Measurements from ENCODE around the gene HEYL.

Gene HEYL

DNA sequence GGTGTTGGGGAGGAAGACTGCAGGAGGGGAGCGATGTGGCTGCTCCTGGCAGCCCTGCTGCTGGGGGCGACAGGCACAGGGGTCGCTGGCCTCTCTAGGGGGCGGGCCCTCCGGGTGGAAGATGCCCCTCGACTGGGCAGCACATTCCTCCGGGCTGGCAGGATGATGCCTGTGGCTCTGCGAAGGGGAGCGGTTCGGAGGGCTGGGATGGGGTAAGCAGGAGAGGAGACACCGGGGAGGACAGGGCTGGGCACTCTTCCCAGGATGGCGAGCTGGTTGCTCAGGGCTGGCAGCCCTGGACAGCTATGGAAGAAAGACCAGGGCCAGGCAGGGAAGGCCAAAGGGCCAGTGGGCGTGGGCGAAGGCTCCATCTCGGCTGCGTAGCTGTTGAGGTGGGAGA, 12.8 kb downstream of the HEYL start:
- no peak overlapping the region for H3K9ac ChIP-seq (ENCODE audit: low read depth, low read length, poor library complexity, severe bottlenecking)

DNA sequence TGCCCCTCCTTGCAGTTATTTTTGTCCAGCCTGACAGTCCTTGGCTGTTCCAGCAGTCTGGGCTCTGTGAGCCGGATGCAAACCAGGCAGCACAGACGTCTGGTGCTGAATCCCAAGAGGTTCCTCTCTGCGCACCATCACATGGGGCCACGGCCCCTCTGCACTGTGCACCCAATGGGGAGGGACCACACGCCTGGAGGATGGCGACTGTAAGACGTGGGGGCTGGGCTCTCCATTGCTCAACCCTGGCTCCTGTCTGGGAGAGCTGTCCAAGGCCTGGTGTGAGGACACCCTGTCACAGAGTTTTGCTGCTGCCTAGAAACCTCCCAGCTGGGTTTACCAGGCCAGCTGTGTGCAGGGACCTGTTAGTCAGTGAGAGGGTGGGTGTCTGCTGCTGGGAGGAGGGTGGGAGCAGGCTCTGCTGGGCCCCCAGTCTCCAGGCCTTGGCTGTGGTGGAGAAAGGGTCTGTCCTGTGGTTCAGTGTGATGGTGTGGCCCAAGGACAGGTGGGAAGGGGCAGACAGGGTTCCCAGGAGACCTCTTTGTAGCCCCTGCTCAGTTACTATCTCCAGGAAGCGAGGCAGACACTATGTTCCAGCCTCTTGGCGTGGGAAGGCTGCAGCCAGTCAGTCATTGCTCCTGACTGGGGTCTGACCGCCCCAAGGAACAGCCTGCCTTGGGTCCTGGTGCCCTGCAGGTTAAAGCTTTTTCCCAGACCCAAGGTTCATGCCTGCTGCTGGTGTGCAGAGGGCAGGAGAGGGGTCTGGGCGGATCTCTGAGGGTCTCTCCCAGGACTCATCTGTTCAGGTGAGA, 13.8 kb downstream of the HEYL start:
- Histone ChIP-seq H2AFZ (ENCODE audit: low read length) (no peak overlapping the region), H3K9me2 (replicated peaks; ENCODE audit: low read depth, low read length) (no peaks in the 10 kb centered on the region), H3K4me3 (ENCODE audit: low read length, poor library complexity, severe bottlenecking) (no peak overlapping the region), H3K9me3 (ENCODE audit: insufficient read depth, low read depth, low read length) (no peaks in the 10 kb centered on the region), H3K9ac (ENCODE audit: low read depth, low read length, poor library complexity, severe bottlenecking) (no peak overlapping the region), H3K79me2 (ENCODE audit: insufficient read depth, low read length) (no peaks in the 10 kb centered on the region), H4K20me1 (ENCODE audit: insufficient read depth, low read length, poor library complexity, severe bottlenecking) (no peaks in the 10 kb centered on the region), H3K4me1 (ENCODE audit: insufficient read depth, low read length, poor library complexity, severe bottlenecking) (no peaks in the 10 kb centered on the region), H3F3A (ENCODE audit: low read depth) (no peaks in the 10 kb centered on the region), H3K36me3 (ENCODE audit: insufficient read depth, low read length) (no peaks in the 10 kb centered on the region), H3K27me3 (ENCODE audit: insufficient read depth, low read length, poor library complexity, severe bottlenecking) (no peaks in the 10 kb centered on the region), H3K4me2 (ENCODE audit: low read depth, low read length, poor library complexity, severe bottlenecking) (no peak overlapping the region)
- TF ChIP-seq EZH2phosphoT487 (IDR thresholded peaks at IDR 0.05; ENCODE audit: borderline replicate concordance) = no peak
- TF ChIP-seq, protein P1, sequence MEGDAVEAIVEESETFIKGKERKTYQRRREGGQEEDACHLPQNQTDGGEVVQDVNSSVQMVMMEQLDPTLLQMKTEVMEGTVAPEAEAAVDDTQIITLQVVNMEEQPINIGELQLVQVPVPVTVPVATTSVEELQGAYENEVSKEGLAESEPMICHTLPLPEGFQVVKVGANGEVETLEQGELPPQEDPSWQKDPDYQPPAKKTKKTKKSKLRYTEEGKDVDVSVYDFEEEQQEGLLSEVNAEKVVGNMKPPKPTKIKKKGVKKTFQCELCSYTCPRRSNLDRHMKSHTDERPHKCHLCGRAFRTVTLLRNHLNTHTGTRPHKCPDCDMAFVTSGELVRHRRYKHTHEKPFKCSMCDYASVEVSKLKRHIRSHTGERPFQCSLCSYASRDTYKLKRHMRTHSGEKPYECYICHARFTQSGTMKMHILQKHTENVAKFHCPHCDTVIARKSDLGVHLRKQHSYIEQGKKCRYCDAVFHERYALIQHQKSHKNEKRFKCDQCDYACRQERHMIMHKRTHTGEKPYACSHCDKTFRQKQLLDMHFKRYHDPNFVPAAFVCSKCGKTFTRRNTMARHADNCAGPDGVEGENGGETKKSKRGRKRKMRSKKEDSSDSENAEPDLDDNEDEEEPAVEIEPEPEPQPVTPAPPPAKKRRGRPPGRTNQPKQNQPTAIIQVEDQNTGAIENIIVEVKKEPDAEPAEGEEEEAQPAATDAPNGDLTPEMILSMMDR (conservative IDR thresholded peaks at IDR 0.05; ENCODE audit: low read length) = no peak

More for the DNA sequence above, 12.8 kb downstream of the HEYL start:
- no peak overlapping the region for H3K4me2 ChIP-seq (ENCODE audit: low read depth, low read length, poor library complexity, severe bottlenecking)
- no peaks in the 10 kb centered on the region for H3F3A ChIP-seq (ENCODE audit: low read depth)
- H3K4me3 ChIP-seq (ENCODE audit: low read length, poor library complexity, severe bottlenecking) = no peak overlapping the region
- H3K27me3 ChIP-seq (ENCODE audit: insufficient read depth, low read length, poor library complexity, severe bottlenecking) = no peaks in the 10 kb centered on the region
- H3K4me1 ChIP-seq (ENCODE audit: insufficient read depth, low read length, poor library complexity, severe bottlenecking) = no peaks in the 10 kb centered on the region
- no peaks in the 10 kb centered on the region for H3K36me3 ChIP-seq (ENCODE audit: insufficient read depth, low read length)
- no peak overlapping the region for H2AFZ ChIP-seq (ENCODE audit: low read length)
- H3K9me3 ChIP-seq (ENCODE audit: insufficient read depth, low read depth, low read length) = no peaks in the 10 kb centered on the region
- H4K20me1 ChIP-seq (ENCODE audit: insufficient read depth, low read length, poor library complexity, severe bottlenecking) = no peaks in the 10 kb centered on the region
- no peaks in the 10 kb centered on the region for H3K9me2 ChIP-seq (replicated peaks; ENCODE audit: low read depth, low read length)
- TF ChIP-seq EZH2phosphoT487 (IDR thresholded peaks at IDR 0.05; ENCODE audit: borderline replicate concordance) = no peak
- TF ChIP-seq, protein P1 (conservative IDR thresholded peaks at IDR 0.05; ENCODE audit: low read length) = no peak
- no peaks in the 10 kb centered on the region for H3K79me2 ChIP-seq (ENCODE audit: insufficient read depth, low read length)

DNA sequence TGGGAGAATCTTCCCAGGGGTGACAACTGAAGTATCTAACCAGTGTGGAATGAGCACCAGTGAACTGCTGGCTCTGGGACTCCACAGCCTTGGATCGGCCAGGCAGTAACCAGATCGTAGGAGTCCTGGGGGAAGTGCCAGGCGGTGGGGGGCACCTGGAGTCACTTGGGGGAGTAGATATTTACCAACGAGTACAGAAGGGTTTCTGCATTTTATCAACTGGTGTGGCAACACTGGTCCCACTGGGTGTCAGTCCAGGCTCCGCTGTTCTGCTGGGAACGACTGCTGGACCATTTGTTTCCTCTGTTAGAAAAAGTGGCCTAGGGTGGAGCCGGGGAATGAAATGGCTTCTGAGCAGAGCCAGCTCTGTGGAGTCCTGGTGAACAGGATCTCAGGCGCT, 14.4 kb downstream of the HEYL start:
- no peaks in the 10 kb centered on the region for H3K36me3 ChIP-seq (ENCODE audit: insufficient read depth, low read length)
- H3K4me1 ChIP-seq (ENCODE audit: insufficient read depth, low read length, poor library complexity, severe bottlenecking) = no peaks in the 10 kb centered on the region
- no peak overlapping the region for H3K4me3 ChIP-seq (ENCODE audit: low read length, poor library complexity, severe bottlenecking)
- H3F3A ChIP-seq (ENCODE audit: low read depth) = no peaks in the 10 kb centered on the region
- no peaks in the 10 kb centered on the region for H3K9me2 ChIP-seq (replicated peaks; ENCODE audit: low read depth, low read length)
- H3K9ac ChIP-seq (ENCODE audit: low read depth, low read length, poor library complexity, severe bottlenecking) = no peak overlapping the region
- no peaks in the 10 kb centered on the region for H3K79me2 ChIP-seq (ENCODE audit: insufficient read depth, low read length)
- H3K27me3 ChIP-seq (ENCODE audit: insufficient read depth, low read length, poor library complexity, severe bottlenecking) = no peaks in the 10 kb centered on the region
- TF ChIP-seq, protein P1 (conservative IDR thresholded peaks at IDR 0.05; ENCODE audit: low read length) = no peak
- no peak for TF ChIP-seq EZH2phosphoT487 (IDR thresholded peaks at IDR 0.05; ENCODE audit: borderline replicate concordance)
- H4K20me1 ChIP-seq (ENCODE audit: insufficient read depth, low read length, poor library complexity, severe bottlenecking) = no peaks in the 10 kb centered on the region
- H3K9me3 ChIP-seq (ENCODE audit: insufficient read depth, low read depth, low read length) = no peaks in the 10 kb centered on the region
- no peak overlapping the region for H3K4me2 ChIP-seq (ENCODE audit: low read depth, low read length, poor library complexity, severe bottlenecking)
- H2AFZ ChIP-seq (ENCODE audit: low read length) = no peak overlapping the region
